HCT116 (cell line): ENCODE results near the gene DIAPH3. TPM values are rescaled to one million over a fixed set of nuclear protein-coding genes. Genes with fewer than 3 reads are reported as not detected.

Source experiments
- ATAC-seq: fragments of 200-7000 bp; cut with Tn5 transposase; 2 replicates; pipeline ENCODE4 v1.9.1; 2020; ENCODE audit warnings: mild to moderate bottlenecking, moderate library complexity
- BruUV-seq: library from RNA; stranded (reverse); fragments of 400-500 nt; replicated peaks from 2 replicates; lab custom pipeline; 2021; lab: Mats Ljungman, UMichigan
- CTCF ChIA-PET: fragments of 300-600 bp; sonication (Branson Sonifier 250); formaldehyde crosslinking; loops from one replicate; lab custom pipeline; 2021; ENCODE audit warnings: antibody characterized with exemption; lab: Charles Lee
- POLR2A ChIA-PET: fragments of 300-600, 350-600 bp; sonication (Branson Sonifier 250); formaldehyde crosslinking; loops from one replicate; lab custom pipeline; 2021; ENCODE audit warnings: antibody characterized with exemption; lab: Charles Lee
- RAD21 ChIA-PET, 2 experiments: fragments of 300-600 bp; sonication (Branson Sonifier 250); formaldehyde crosslinking; loops; one replicate each; lab custom pipeline; 2023; ENCODE audit warnings: low total read pairs in 2 of 2; ENCODE audit not compliant: uncharacterized antibody in 2 of 2, unreplicated experiment in 2 of 2, low non-redundant PET in 1 of 2; lab: Charles Lee
- DNase-seq: peaks from one replicate; pipeline ENCODE4 v3.0.0-alpha.2; 2010; ENCODE audit warnings: low read depth, low spot score
- H2AFZ ChIP-seq: fragments of 200-600 bp; shearing (Covaris generic), sonication (generic); 2 replicates; pipeline ENCODE4 v1.6.1; 2017; ENCODE audit warnings: low read depth, mixed run types, mixed read lengths, antibody characterized with exemption, low read length; ENCODE audit not compliant: poor library complexity, severe bottlenecking
- H3K27ac ChIP-seq: 2 replicates; pipeline ENCODE4 v1.5.1; 2012; ENCODE audit warnings: low read depth, low read length
- H3K27me3 ChIP-seq: fragments of 200-600 bp; sonication (generic); 2 replicates; pipeline ENCODE4 v1.6.1; 2016; ENCODE audit warnings: mixed run types, low read length, mixed read lengths; ENCODE audit not compliant: insufficient read depth
- H3K36me3 ChIP-seq, 2 experiments: fragments of 200-500 bp in 1 of 2; fragments of 200-600 bp in 1 of 2; sonication (Bioruptor generic) in 1 of 2; sonication (generic) in 1 of 2; 2 replicates each; pipeline versions ENCODE4 v1.5.1 to v1.6.1; 2014 to 2016; ENCODE audit warnings: low read length in 2 of 2, inconsistent platforms in 1 of 2, mixed read lengths in 1 of 2, mixed run types in 1 of 2; ENCODE audit not compliant: insufficient read depth in 2 of 2, control insufficient read depth in 1 of 2
- H3K4me1 ChIP-seq, 2 experiments: fragments of 200-600 bp in 1 of 2; sonication (generic) in 1 of 2; 2 replicates each; pipeline versions ENCODE4 v1.5.1 to v1.6.1; 2012 to 2017; ENCODE audit warnings: low read length in 2 of 2, inconsistent platforms in 1 of 2, mild to moderate bottlenecking in 1 of 2, mixed read lengths in 1 of 2, mixed run types in 1 of 2, moderate library complexity in 1 of 2; ENCODE audit not compliant: insufficient read depth in 2 of 2, control insufficient read depth in 1 of 2
- H3K4me2 ChIP-seq: fragments of 200-600 bp; sonication (generic); 2 replicates; pipeline ENCODE4 v1.6.1; 2017; ENCODE audit warnings: mixed run types, low read length, mixed read lengths
- H3K4me3 ChIP-seq, 2 experiments: fragments of 200-600 bp in 1 of 2; sonication (generic) in 1 of 2; replicated peaks in 1 of 2; 2 replicates each; pipeline ENCODE4 v1.5.1; 2011 to 2016; ENCODE audit warnings: low read length in 2 of 2, control low read depth in 1 of 2, low read depth in 1 of 2, mild to moderate bottlenecking in 1 of 2, mixed read lengths in 1 of 2, mixed run types in 1 of 2
- H3K79me2 ChIP-seq: fragments of 200-600 bp; sonication (generic); 2 replicates; pipeline ENCODE4 v1.6.1; 2017; ENCODE audit warnings: mild to moderate bottlenecking, mixed run types, low read length, moderate library complexity, mixed read lengths; ENCODE audit not compliant: insufficient read depth
- H3K9ac ChIP-seq: fragments of 200-600 bp; sonication (generic); 2 replicates; pipeline ENCODE4 v1.6.1; 2016; ENCODE audit warnings: low read length, mixed read lengths
- H3K9me2 ChIP-seq: fragments of 200-600 bp; sonication (generic), shearing (Covaris generic); 2 replicates; pipeline ENCODE4 v1.6.1; 2017; ENCODE audit warnings: mixed run types, mild to moderate bottlenecking, moderate library complexity; ENCODE audit not compliant: insufficient read depth
- H3K9me3 ChIP-seq, 2 experiments: fragments of 200-500 bp in 1 of 2; fragments of 200-600 bp in 1 of 2; sonication (Bioruptor generic) in 1 of 2; sonication (generic) in 1 of 2; 2 replicates each; pipeline ENCODE4 v1.6.1; 2014 to 2017; ENCODE audit warnings: low read length in 2 of 2, mixed read lengths in 2 of 2, inconsistent platforms in 1 of 2, low read depth in 1 of 2, mild to moderate bottlenecking in 1 of 2, mixed run types in 1 of 2, moderate library complexity in 1 of 2; ENCODE audit not compliant: control insufficient read depth in 1 of 2, insufficient read depth in 1 of 2
- H4K20me1 ChIP-seq: fragments of 200-600 bp; sonication (generic), shearing (Covaris generic); 2 replicates; pipeline ENCODE4 v1.6.1; 2017; ENCODE audit warnings: mixed run types, mild to moderate bottlenecking, moderate library complexity; ENCODE audit not compliant: insufficient read depth
- ATF3 ChIP-seq: IDR thresholded peaks from 2 replicates; pipeline ENCODE4 v1.6.1; 2012
- CTCF ChIP-seq, 3 experiments: fragments of 200-600 bp in 1 of 3; sonication (generic) in 1 of 3; IDR thresholded peaks in 2 of 3; conservative IDR thresholded peaks in 1 of 3; 2 replicates each; pipeline ENCODE4 v1.5.1; 2012 to 2017; ENCODE audit warnings: low read depth in 2 of 3, low read length in 2 of 3, antibody characterized with exemption in 1 of 3, borderline replicate concordance in 1 of 3, control low read depth in 1 of 3, mild to moderate bottlenecking in 1 of 3, mixed read lengths in 1 of 3, mixed run types in 1 of 3, moderate library complexity in 1 of 3; ENCODE audit not compliant: insufficient read depth in 1 of 3
- EGR1 ChIP-seq: IDR thresholded peaks from 2 replicates; pipeline ENCODE4 v1.6.1; 2012; ENCODE audit warnings: low read depth
- FOSL1 ChIP-seq: IDR thresholded peaks from 2 replicates; pipeline ENCODE4 v1.6.1; 2012; ENCODE audit warnings: low read depth
- SIN3A ChIP-seq: IDR thresholded peaks from 2 replicates; pipeline ENCODE4 v1.6.1; 2012; ENCODE audit warnings: low read depth
- SP1 ChIP-seq: IDR thresholded peaks from 2 replicates; pipeline ENCODE4 v1.6.1; 2012; ENCODE audit warnings: low read depth
- SRF ChIP-seq: IDR thresholded peaks from 2 replicates; pipeline ENCODE4 v1.6.1; 2012; ENCODE audit warnings: low read depth
- YY1 ChIP-seq: IDR thresholded peaks from 2 replicates; pipeline ENCODE4 v1.6.1; 2011; ENCODE audit warnings: low read length, low read depth, moderate library complexity, mild to moderate bottlenecking; ENCODE audit not compliant: insufficient replicate concordance; ENCODE audit errors: extremely low read depth
- intact Hi-C: fragments of 100-400 bp; cut with micrococcal nuclease; formaldehyde crosslinking; loops from 2 replicates; pipeline ENCODE4 v1.10.0; 2022
- total RNA-seq: library from RNA; stranded (reverse); gene quantifications from one replicate; pipeline ENCODE4 v1.2.1, GENCODE V29; 2021; ENCODE audit not compliant: unreplicated experiment

Gene DIAPH3
- total RNA-seq, 1 experiment from 2014 or later, result 22.8 TPM

- TF ChIP-seq CTCF (IDR thresholded peaks at IDR 0.05 in 2 of 3, conservative IDR thresholded peaks at IDR 0.05 in 1 of 3; ENCODE audit: borderline replicate concordance in 1 of 3, insufficient read depth in 1 of 3, low read depth in 2 of 3, low read length in 2 of 3), result no peak
- TF ChIP-seq SP1, result no peak
- TF ChIP-seq SIN3A, result no peak
- TF ChIP-seq EGR1, result no peak
- TF ChIP-seq SRF, result no peak
- TF ChIP-seq FOSL1, result no peak
- TF ChIP-seq YY1, result no peak
These were observed 498.5 kb downstream of the DIAPH3 start (continued) for GRCh38 chr13:59665184-59665583.

GRCh38 chr13:59664586-59664985 is 499.1 kb downstream of the DIAPH3 start:
- no peaks in the 10 kb centered on the region for H3K9me3 ChIP-seq
- CTCF ChIA-PET, result no interaction called here
- H3K4me3 ChIP-seq, result no peak overlapping the region
- TF ChIP-seq SP1, result no peak
- TF ChIP-seq ATF3, result no peak
- H3K79me2 ChIP-seq, result no peaks in the 10 kb centered on the region
- H3K9ac ChIP-seq, result no peak overlapping the region
- no peak overlapping the region for H3K27ac ChIP-seq
- no TSS peak for BruUV-seq
- H3K36me3 ChIP-seq, result no peaks in the 10 kb centered on the region; a peak in 1 of 4 replicates
- no peaks in the 10 kb centered on the region for H3K4me1 ChIP-seq
- intact Hi-C loops, result no loop called here
- no peak for ATAC-seq
- H3K27me3 ChIP-seq, result no peaks in the 10 kb centered on the region
- H3K9me2 ChIP-seq, result no peaks in the 10 kb centered on the region
- no peak overlapping the region for H3K4me2 ChIP-seq
- H2AFZ ChIP-seq, result no peak overlapping the region
- POLR2A ChIA-PET, result no interaction called here
- H4K20me1 ChIP-seq, result no peaks in the 10 kb centered on the region
- RAD21 ChIA-PET, result no interaction called here
- DNase-seq, result no peak
